Activated CD4-positive, alpha-beta memory T cell treated with anti-CD3 and anti-CD28 coated beads for 36 hours (primary cell): ENCODE results near the gene SERPINA5. TPM values are rescaled to one million over a fixed set of nuclear protein-coding genes. Genes with fewer than 3 reads are reported as not detected.
"Not testable (repeated sequence)": the region's sequence is repeated elsewhere in the genome, so short reads cannot be mapped to it uniquely, and the experiment has no call there.

ENCODE experiments used
- CTCF ChIA-PET: fragments of 350-600 bp; sonication (Branson Sonifier 250); formaldehyde crosslinking; loops from one replicate; lab custom pipeline; 2021; ENCODE audit warnings: antibody characterized with exemption, inconsistent platforms; lab: Charles Lee
- POLR2A ChIA-PET: fragments of 350-600 bp; sonication (Branson Sonifier 250); formaldehyde crosslinking; loops from one replicate; lab custom pipeline; 2021; ENCODE audit warnings: antibody characterized with exemption; lab: Charles Lee
- DNase-seq: peaks from one replicate; pipeline ENCODE4 v3.0.0-alpha.2; 2020
- H3K27ac Mint-ChIP-seq: one replicate; pipeline ENCODE4 v1.8.0; 2021; ENCODE audit warnings: mixed read lengths
- H3K27me3 Mint-ChIP-seq: one replicate; pipeline ENCODE4 v1.8.0; 2021; ENCODE audit warnings: mixed read lengths
- H3K36me3 Mint-ChIP-seq: one replicate; pipeline ENCODE4 v1.8.0; 2021; ENCODE audit warnings: mixed read lengths
- H3K4me1 Mint-ChIP-seq: one replicate; pipeline ENCODE4 v1.8.0; 2021; ENCODE audit warnings: low read depth, mixed read lengths
- H3K4me3 Mint-ChIP-seq: one replicate; pipeline ENCODE4 v1.8.0; 2021; ENCODE audit warnings: mild to moderate bottlenecking, mixed read lengths
- H3K9me3 Mint-ChIP-seq: one replicate; pipeline ENCODE4 v1.8.0; 2021; ENCODE audit warnings: mixed read lengths
- intact Hi-C: fragments of 100-400 bp; cut with micrococcal nuclease; formaldehyde crosslinking; loops from one replicate; pipeline ENCODE4 v1.15.1; 2023
- total RNA-seq, 2 experiments: library from RNA; stranded (reverse); gene quantifications; one replicate each; pipeline ENCODE4 v1.2.3, GENCODE V29; 2021

Gene SERPINA5
- total RNA-seq, 2 experiments from 2014 or later = not detected

GRCh38 chr14:94624537-94625352, 43.5 kb downstream of the SERPINA5 start:
- Mint-ChIP-seq H3K4me1 (no peaks in the 10 kb centered on the region), H3K9me3 (no peaks in the 10 kb centered on the region), H3K4me3 (no peak overlapping the region), H3K27ac (no peak overlapping the region), H3K27me3 (peaks cover 7% of the 10 kb centered on the region), H3K36me3 (no peaks in the 10 kb centered on the region)
- intact Hi-C loops = no loop called here
- DNase-seq = no peak
- ChIA-PET CTCF (no interaction called here), POLR2A (no interaction called here)

GRCh38 chr14:94625353-94625635, 44.1 kb downstream of the SERPINA5 start:
- Mint-ChIP-seq H3K36me3 (no peaks in the 10 kb centered on the region), H3K27me3 (peaks cover 7% of the 10 kb centered on the region), H3K4me1 (no peaks in the 10 kb centered on the region), H3K9me3 (no peaks in the 10 kb centered on the region), H3K4me3 (no peak overlapping the region), H3K27ac (no peak overlapping the region)
- POLR2A ChIA-PET = no interaction called here
- no peak for DNase-seq
- intact Hi-C loops = no loop called here
- CTCF ChIA-PET = no interaction called here

- intact Hi-C loops = no loop called here
- ChIA-PET CTCF (no interaction called here), POLR2A (no interaction called here)
- no peaks in the 10 kb centered on the region for H3K36me3 Mint-ChIP-seq
- no peak overlapping the region for H3K27ac Mint-ChIP-seq
- no peaks in the 10 kb centered on the region for H3K4me1 Mint-ChIP-seq
- no peaks in the 10 kb centered on the region for H3K9me3 Mint-ChIP-seq
- peaks cover 5% of the 10 kb centered on the region for H3K27me3 Mint-ChIP-seq
- no peak overlapping the region for H3K4me3 Mint-ChIP-seq
- DNase-seq = no peak
These were observed 47.4 kb downstream of the SERPINA5 start for GRCh38 chr14:94628578-94628977.

- no peaks in the 10 kb centered on the region for H3K36me3 Mint-ChIP-seq
- H3K27me3 Mint-ChIP-seq = peaks cover 9% of the 10 kb centered on the region
- H3K4me3 Mint-ChIP-seq = no peak overlapping the region
- H3K9me3 Mint-ChIP-seq = no peaks in the 10 kb centered on the region
- intact Hi-C loops = no loop called here
- DNase-seq = no peak
- POLR2A ChIA-PET = no interaction called here
- H3K27ac Mint-ChIP-seq = no peak overlapping the region
- CTCF ChIA-PET = no interaction called here
- no peaks in the 10 kb centered on the region for H3K4me1 Mint-ChIP-seq
These were observed 49.2 kb downstream of the SERPINA5 start for GRCh38 chr14:94630396-94630795.

GRCh38 chr14:94631050-94631449, 49.8 kb downstream of the SERPINA5 start:
- H3K4me1 Mint-ChIP-seq = no peaks in the 10 kb centered on the region

GRCh38 chr14:94631536-94632304, 50.5 kb downstream of the SERPINA5 start:
- Mint-ChIP-seq H3K27me3 (peaks cover 9% of the 10 kb centered on the region), H3K4me1 (no peaks in the 10 kb centered on the region), H3K36me3 (no peaks in the 10 kb centered on the region), H3K27ac (no peak overlapping the region), H3K9me3 (no peaks in the 10 kb centered on the region), H3K4me3 (no peak overlapping the region)
- ChIA-PET CTCF (no interaction called here), POLR2A (no interaction called here)
- intact Hi-C loops = no loop called here
- no peak for DNase-seq

More at GRCh38 chr14:94631050-94631449, 49.8 kb downstream of the SERPINA5 start:
- no peak for DNase-seq
- POLR2A ChIA-PET = no interaction called here
- Mint-ChIP-seq H3K9me3 (no peaks in the 10 kb centered on the region), H3K4me3 (no peak overlapping the region), H3K36me3 (no peaks in the 10 kb centered on the region), H3K27me3 (peaks cover 9% of the 10 kb centered on the region), H3K27ac (no peak overlapping the region)
- CTCF ChIA-PET = no interaction called here
- intact Hi-C loops = no loop called here

GRCh38 chr14:94632305-94632590, 51.0 kb downstream of the SERPINA5 start:
- no peak overlapping the region for H3K4me3 Mint-ChIP-seq
- H3K9me3 Mint-ChIP-seq = no peaks in the 10 kb centered on the region
- no peak overlapping the region for H3K27ac Mint-ChIP-seq
- H3K4me1 Mint-ChIP-seq = no peaks in the 10 kb centered on the region
- H3K27me3 Mint-ChIP-seq = peaks cover 6% of the 10 kb centered on the region
- intact Hi-C loops = no loop called here
- no peak for DNase-seq
- POLR2A ChIA-PET = no interaction called here
- CTCF ChIA-PET = no interaction called here
- H3K36me3 Mint-ChIP-seq = no peaks in the 10 kb centered on the region

- POLR2A ChIA-PET = no interaction called here
- intact Hi-C loops = no loop called here
- H3K4me1 Mint-ChIP-seq = no peaks in the 10 kb centered on the region
- peaks cover 4% of the 10 kb centered on the region for H3K27me3 Mint-ChIP-seq
- H3K27ac Mint-ChIP-seq = no peak overlapping the region
- no peaks in the 10 kb centered on the region for H3K9me3 Mint-ChIP-seq
- H3K4me3 Mint-ChIP-seq = no peak overlapping the region
- DNase-seq = no peak
- CTCF ChIA-PET = no interaction called here
- no peaks in the 10 kb centered on the region for H3K36me3 Mint-ChIP-seq
These were observed 51.9 kb downstream of the SERPINA5 start for GRCh38 chr14:94633121-94633520.

- CTCF ChIA-PET = no interaction called here
- H3K27me3 Mint-ChIP-seq = peaks cover 4% of the 10 kb centered on the region
- no peaks in the 10 kb centered on the region for H3K4me1 Mint-ChIP-seq
- intact Hi-C loops = no loop called here
- no peak overlapping the region for H3K27ac Mint-ChIP-seq
- no peak overlapping the region for H3K4me3 Mint-ChIP-seq
- H3K9me3 Mint-ChIP-seq = no peaks in the 10 kb centered on the region
- POLR2A ChIA-PET = no interaction called here
- DNase-seq = no peak
- no peaks in the 10 kb centered on the region for H3K36me3 Mint-ChIP-seq
These were observed 53.9 kb downstream of the SERPINA5 start for GRCh38 chr14:94635154-94635553.

- H3K27ac Mint-ChIP-seq = no peak overlapping the region
- H3K4me1 Mint-ChIP-seq = no peaks in the 10 kb centered on the region
- DNase-seq = no peak
- H3K9me3 Mint-ChIP-seq = no peaks in the 10 kb centered on the region
- CTCF ChIA-PET = no interaction called here
- H3K27me3 Mint-ChIP-seq = peaks cover 4% of the 10 kb centered on the region
- POLR2A ChIA-PET = no interaction called here
- no peaks in the 10 kb centered on the region for H3K36me3 Mint-ChIP-seq
- intact Hi-C loops = no loop called here
- H3K4me3 Mint-ChIP-seq = no peak overlapping the region
These were observed 55.7 kb downstream of the SERPINA5 start for GRCh38 chr14:94636744-94637412.

- H3K36me3 Mint-ChIP-seq, DNase-seq, H3K4me3 Mint-ChIP-seq, H3K27me3 Mint-ChIP-seq, intact Hi-C loops, H3K4me1 Mint-ChIP-seq, H3K27ac Mint-ChIP-seq, CTCF ChIA-PET, H3K9me3 Mint-ChIP-seq: not testable (repeated sequence)
- POLR2A ChIA-PET = interaction anchor here (0.6 kb wide), 1 partner anchor 1225 kb away, joined by 4 read pairs; no protein-coding TSS in a partner anchor
These were observed 56.6 kb downstream of the SERPINA5 start for GRCh38 chr14:94637814-94638213.

GRCh38 chr14:94638339-94638738, 57.1 kb downstream of the SERPINA5 start:
- Mint-ChIP-seq H3K4me1 (no peaks in the 10 kb centered on the region), H3K27ac (no peak overlapping the region), H3K36me3 (no peaks in the 10 kb centered on the region), H3K4me3 (no peak overlapping the region), H3K9me3 (no peaks in the 10 kb centered on the region), H3K27me3 (peaks cover 4% of the 10 kb centered on the region)
- intact Hi-C loops = no loop called here
- DNase-seq = no peak
- ChIA-PET POLR2A (interaction anchor here (0.6 kb wide), 1 partner anchor 1225 kb away, joined by 4 read pairs; no protein-coding TSS in a partner anchor), CTCF (no interaction called here)
